ENCODE data around the gene CALY. TPM values are rescaled to one million over a fixed set of nuclear protein-coding genes. Genes with fewer than 3 reads are reported as not detected.
"Not testable (repeated sequence)": the region's sequence is repeated elsewhere in the genome, so short reads cannot be mapped to it uniquely, and the experiment has no call there.

Gene CALY
- total RNA-seq, 1 donor from 2014 or later, result 1.5 TPM

DNA sequence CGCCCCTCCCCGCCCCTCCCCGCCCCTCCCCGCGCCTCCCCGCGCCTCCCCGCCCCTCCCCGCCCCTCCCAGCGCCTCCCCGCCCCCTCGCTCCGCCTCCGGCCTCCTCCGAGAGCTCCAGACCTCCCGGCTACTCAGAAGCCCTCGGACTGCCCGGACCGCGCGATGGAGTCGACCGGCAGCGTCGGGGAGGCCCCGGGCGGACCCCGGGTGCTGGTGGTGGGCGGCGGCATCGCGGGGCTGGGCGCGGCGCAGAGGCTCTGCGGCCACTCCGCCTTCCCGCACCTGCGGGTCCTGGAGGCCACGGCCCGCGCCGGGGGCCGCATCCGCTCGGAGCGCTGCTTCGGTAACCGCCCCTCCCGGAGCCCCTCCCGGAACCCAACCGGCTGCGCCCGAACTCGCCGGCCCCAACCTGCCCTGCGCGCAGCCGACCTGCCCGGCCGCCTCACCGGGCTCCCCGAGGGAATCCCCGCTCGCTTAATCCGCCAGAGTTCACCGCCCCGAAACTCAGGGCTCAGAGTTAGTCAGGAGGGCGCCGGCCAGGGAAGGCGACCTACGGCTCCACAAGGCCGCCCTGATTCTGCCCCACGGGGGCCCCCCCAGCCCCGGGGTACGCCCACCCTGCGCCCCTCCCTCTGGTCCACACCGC, 42.6 kb upstream of the CALY start, which contains the start of gene PAOX:
Gene PAOX, plus strand, starts transcription at position 111 of the 649 bp plus-strand sequence. Its CDS starts 55 bp downstream, at position 166.
- TF ChIP-seq, protein P1, sequence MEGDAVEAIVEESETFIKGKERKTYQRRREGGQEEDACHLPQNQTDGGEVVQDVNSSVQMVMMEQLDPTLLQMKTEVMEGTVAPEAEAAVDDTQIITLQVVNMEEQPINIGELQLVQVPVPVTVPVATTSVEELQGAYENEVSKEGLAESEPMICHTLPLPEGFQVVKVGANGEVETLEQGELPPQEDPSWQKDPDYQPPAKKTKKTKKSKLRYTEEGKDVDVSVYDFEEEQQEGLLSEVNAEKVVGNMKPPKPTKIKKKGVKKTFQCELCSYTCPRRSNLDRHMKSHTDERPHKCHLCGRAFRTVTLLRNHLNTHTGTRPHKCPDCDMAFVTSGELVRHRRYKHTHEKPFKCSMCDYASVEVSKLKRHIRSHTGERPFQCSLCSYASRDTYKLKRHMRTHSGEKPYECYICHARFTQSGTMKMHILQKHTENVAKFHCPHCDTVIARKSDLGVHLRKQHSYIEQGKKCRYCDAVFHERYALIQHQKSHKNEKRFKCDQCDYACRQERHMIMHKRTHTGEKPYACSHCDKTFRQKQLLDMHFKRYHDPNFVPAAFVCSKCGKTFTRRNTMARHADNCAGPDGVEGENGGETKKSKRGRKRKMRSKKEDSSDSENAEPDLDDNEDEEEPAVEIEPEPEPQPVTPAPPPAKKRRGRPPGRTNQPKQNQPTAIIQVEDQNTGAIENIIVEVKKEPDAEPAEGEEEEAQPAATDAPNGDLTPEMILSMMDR (conservative IDR thresholded peaks at IDR 0.05; ENCODE audit: low read depth, low read length), result no peak
- H3K4me3 ChIP-seq (ENCODE audit: low read depth, low read length), result peak within 1 kb of the TSS; percentile 80
- no peak for DNase-seq (ENCODE audit: low read depth)

DNA sequence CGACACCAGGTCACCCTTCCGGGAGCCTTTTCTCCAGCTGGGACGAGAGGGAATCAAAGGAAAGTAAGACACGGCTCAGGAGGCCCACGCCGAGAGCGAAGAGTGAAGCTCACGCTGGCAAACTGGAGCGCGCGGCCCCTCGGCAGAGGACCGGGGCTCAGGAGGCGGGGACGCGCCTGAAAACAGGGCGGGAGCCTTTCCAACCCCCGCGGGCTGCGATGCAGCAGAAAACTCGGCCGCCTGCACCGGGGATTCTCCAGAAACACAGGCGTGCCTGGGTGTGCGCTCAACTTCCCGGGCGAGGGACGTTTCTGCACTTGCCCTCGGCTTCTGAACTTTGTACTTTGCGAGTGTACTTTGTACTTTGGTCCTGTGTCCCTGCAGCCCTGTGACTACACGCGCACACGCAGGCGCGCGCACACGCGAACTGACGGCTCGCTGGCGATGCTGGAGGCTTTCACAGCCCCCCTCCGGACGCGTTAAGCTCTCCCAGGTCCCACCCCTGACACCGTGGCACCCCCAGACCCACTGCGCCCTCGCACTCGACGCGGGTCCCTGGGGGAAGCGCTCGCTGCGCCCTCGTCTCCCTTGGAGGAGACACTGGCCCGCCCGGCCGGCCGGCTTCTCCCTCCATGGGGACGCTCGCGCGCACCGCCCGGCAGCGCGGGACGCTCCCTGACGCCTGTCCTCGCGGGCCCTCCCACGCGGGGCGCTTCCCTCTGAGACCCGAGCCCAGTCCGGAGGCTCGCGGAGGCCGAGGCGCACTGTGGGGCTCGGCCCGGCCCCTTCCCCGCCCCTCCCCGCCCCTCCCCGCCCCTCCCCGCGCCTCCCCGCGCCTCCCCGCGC, 41.8 kb upstream of the CALY start:
- H3K4me3 ChIP-seq (ENCODE audit: low read depth, low read length), result peak overlapping the region; percentile 80
- TF ChIP-seq, protein P1 (conservative IDR thresholded peaks at IDR 0.05; ENCODE audit: low read depth, low read length), result no peak
- no peak for DNase-seq (ENCODE audit: low read depth)

DNA sequence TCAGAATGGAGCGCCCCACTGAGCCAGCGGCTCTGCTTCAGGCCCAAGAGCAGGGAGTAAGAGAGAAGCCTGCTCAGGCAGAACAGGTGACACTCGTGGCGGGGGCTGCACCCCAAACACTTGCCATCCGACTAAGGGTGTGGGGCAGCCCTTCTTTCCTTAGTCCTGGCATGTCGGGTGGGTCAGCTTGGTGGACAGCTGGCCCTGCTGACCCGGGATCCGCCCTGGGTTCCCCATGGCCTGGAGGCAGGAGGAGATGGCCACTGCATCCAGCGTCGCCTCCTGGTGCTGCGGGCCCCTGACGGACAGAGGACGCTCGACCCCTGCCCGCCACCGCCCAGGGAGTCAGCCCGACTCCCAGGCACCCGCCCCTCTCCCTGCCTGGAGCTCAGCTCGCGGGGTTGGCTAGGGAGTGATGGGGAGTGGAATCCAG, 41.1 kb upstream of the CALY start:
- no peak for DNase-seq (ENCODE audit: low read depth)
- TF ChIP-seq, protein P1 (conservative IDR thresholded peaks at IDR 0.05; ENCODE audit: low read depth, low read length), result no peak
- peak overlapping the region; percentile 80 for H3K4me3 ChIP-seq (ENCODE audit: low read depth, low read length)

DNA sequence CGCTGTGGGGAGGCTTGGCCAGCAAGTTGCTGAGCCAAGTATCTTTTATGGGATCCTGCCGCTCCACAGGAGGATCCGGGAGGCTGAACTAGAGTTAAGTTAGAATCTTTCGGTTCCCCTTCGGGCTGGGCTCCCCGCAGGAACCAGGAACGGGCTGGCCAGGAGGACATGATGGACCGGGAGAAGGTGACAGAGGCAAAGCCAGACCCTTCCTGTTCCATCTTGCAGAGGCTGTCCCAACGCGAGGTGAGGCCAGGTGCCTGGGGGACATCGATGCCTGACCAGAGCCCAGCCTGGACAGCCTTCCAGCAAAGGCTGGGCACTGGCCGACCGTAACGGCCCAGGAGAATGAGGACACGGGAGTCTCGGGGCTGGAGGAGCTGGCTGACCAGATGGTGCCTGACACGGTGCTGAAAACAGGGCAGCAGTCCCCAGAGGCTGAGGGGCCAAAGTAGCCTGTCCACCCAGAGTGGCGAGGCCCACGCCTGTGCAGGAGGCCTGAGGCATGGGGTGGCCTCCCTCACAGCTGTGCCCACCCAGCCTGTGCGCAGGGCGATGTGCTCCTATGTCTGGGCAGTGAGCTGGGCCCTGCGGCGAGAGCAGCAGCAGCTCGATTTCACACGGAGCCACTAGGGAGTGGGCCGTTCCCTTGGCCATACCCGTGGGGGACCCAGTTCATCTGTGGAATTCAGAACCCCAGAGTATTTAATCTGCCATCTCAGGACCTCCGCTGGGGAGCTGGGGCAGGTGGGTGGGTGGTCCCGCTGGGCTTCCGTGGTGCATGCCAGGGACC, 40.5 kb upstream of the CALY start:
- H3K4me3 ChIP-seq (ENCODE audit: low read depth, low read length), result no peak overlapping the region
- TF ChIP-seq, protein P1 (conservative IDR thresholded peaks at IDR 0.05; ENCODE audit: low read depth, low read length), result no peak
- DNase-seq (ENCODE audit: low read depth), result no peak

DNA sequence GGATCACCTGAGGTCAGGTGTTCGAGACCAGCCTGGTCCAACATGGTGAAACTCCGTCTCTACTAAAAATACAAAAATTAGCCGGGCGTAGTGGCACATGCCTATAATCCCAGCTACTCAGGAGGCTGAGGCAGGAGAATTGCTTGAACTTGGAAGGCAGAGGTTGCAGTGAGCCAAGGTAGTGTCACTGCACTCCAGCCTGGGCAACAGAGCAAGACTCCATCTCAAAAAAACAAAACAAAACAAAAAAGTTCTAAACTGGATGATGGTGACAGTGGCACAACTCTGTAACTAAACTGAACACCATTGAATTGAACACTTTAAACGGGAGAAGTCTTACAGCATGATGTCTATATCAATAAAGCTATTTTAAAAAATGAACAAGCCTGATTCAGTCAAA, 39.5 kb upstream of the CALY start:
- H3K4me3 ChIP-seq (ENCODE audit: low read depth, low read length); DNase-seq (ENCODE audit: low read depth): not testable (repeated sequence)

DNA sequence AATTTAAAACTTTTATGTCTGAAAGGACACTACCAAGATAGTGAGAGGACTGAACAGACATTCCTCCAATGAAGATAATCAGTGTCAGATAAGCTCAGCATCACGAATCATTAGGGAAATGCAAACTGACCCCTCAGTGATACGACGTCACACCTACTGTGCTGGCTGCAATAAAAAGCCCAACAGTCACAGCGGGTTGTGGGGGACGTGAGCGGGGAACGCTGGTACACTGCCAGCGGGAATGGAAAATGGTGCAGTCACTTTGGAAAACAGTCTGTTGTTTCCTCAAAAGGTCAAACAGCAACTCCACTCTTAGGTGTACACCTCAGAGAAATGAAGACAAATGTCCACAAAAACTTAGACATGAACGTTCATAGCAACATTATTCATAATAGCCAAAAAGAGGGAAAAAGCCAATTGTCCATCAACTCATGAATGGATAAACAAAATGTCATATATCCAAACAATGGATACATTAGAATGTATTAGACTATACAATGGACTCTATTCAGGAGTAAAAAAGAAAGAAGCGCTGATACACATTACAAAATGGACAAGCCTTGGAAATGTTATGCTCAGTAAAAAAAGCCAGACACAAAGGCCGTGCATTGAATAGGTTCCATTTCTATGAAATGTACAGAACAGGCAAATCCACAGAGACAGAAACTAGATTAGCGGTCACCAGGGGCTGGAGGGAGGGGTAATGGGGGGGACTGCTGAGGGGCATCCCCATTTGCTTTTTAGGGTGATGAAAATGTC, 38.8 kb upstream of the CALY start:
- TF ChIP-seq, protein P1 (conservative IDR thresholded peaks at IDR 0.05; ENCODE audit: low read depth, low read length), result no peak
- no peak overlapping the region for H3K4me3 ChIP-seq (ENCODE audit: low read depth, low read length)
- DNase-seq (ENCODE audit: low read depth), result no peak

All from epithelial cell of proximal tubule (primary cell).